Epithelial cell of proximal tubule (primary cell): Measurements from ENCODE around the gene FDXACB1. TPM values are rescaled to one million over a fixed set of nuclear protein-coding genes. Genes with fewer than 3 reads are reported as not detected.
A peak's percentile ranks its signal among the peaks of the same experiment; 100 is the strongest.

Experiments used
- DNase-seq: peaks from one replicate; pipeline ENCODE4 v3.0.0-alpha.2; 2011; ENCODE audit warnings: low read depth
- H3K4me3 ChIP-seq: 2 replicates; pipeline ENCODE4 v1.5.1; 2011; ENCODE audit warnings: low read depth, mild to moderate bottlenecking, low read length
- total RNA-seq: library from RNA; depleted of rRNA; stranded (reverse); fragments of >200 nt; gene quantifications from 2 replicates; pipeline ENCODE4 v1.2.3, GENCODE V29; 2015
- TF ChIP-seq, protein P1 (sequence below): conservative IDR thresholded peaks from 2 replicates; pipeline ENCODE4 v1.5.1; 2012; ENCODE audit warnings: low read depth, mild to moderate bottlenecking, low read length

Gene FDXACB1
- total RNA-seq, 1 donor from 2014 or later = 1.1 TPM

DNA sequence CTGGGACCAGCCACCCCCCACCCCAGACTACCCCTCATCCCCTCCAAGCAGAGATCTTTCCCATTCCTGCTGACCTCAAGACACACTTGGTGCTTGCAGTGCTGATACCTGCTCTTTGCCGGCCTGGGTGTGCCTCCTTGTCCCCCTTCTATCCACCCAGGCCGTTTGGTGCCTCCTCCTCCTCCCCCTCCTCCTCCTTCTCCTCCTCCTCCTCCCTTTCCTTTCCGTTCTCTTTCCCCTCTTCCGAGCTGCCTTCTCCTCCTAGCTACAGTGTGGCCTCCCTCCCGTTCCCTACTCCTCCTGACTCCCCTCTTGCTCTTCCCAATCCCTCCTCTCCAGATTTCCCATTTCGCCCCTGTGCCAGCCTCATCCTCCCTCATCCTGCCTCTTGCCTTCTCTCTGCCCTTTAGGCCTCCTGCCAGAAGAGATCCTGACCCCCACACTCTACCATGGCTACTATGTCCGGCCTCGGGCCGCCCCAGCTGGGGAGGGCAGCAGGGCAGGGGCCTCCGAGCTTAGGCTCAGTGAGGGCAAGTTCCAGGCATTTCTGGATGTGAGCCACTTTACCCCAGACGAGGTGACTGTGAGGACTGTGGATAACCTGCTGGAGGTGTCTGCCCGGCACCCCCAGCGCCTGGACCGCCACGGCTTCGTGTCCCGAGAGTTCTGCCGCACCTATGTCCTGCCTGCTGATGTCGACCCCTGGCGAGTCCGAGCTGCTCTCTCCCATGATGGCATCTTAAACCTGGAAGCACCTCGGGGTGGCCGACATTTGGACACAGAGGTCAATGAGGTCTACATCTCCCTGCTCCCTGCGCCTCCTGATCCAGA, 34.3 kb upstream of the FDXACB1 start:
- no peak for DNase-seq
- H3K4me3 ChIP-seq = peak overlapping the region; percentile 67
- TF ChIP-seq, protein P1, sequence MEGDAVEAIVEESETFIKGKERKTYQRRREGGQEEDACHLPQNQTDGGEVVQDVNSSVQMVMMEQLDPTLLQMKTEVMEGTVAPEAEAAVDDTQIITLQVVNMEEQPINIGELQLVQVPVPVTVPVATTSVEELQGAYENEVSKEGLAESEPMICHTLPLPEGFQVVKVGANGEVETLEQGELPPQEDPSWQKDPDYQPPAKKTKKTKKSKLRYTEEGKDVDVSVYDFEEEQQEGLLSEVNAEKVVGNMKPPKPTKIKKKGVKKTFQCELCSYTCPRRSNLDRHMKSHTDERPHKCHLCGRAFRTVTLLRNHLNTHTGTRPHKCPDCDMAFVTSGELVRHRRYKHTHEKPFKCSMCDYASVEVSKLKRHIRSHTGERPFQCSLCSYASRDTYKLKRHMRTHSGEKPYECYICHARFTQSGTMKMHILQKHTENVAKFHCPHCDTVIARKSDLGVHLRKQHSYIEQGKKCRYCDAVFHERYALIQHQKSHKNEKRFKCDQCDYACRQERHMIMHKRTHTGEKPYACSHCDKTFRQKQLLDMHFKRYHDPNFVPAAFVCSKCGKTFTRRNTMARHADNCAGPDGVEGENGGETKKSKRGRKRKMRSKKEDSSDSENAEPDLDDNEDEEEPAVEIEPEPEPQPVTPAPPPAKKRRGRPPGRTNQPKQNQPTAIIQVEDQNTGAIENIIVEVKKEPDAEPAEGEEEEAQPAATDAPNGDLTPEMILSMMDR = no peak

DNA sequence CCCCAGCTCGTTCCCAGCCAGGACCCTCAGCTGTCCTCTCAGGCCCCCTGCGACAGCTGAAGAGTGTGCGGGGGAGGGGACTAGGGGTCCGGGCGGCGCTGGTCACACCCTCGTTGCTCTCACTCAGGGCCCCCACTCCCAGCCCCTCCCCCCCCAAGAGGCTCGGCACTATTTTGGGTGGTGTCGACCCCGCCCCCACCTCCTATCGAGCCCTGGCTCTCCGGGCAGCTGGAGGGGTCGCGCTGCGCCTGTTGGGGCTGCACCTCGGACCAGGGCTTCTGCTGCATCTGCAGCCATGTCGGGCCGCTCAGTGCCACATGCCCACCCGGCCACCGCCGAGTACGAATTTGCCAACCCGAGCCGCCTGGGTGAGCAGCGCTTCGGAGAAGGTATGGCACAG, 33.6 kb upstream of the FDXACB1 start, which contains the start of gene HSPB2:
Gene HSPB2, plus strand, starts transcription at position 200 of the 400 bp plus-strand sequence. Its CDS starts 96 bp downstream, at position 296.
- TF ChIP-seq, protein P1 = no peak
- DNase-seq = no peak
- H3K4me3 ChIP-seq = peak within 1 kb of the TSS; percentile 67

DNA sequence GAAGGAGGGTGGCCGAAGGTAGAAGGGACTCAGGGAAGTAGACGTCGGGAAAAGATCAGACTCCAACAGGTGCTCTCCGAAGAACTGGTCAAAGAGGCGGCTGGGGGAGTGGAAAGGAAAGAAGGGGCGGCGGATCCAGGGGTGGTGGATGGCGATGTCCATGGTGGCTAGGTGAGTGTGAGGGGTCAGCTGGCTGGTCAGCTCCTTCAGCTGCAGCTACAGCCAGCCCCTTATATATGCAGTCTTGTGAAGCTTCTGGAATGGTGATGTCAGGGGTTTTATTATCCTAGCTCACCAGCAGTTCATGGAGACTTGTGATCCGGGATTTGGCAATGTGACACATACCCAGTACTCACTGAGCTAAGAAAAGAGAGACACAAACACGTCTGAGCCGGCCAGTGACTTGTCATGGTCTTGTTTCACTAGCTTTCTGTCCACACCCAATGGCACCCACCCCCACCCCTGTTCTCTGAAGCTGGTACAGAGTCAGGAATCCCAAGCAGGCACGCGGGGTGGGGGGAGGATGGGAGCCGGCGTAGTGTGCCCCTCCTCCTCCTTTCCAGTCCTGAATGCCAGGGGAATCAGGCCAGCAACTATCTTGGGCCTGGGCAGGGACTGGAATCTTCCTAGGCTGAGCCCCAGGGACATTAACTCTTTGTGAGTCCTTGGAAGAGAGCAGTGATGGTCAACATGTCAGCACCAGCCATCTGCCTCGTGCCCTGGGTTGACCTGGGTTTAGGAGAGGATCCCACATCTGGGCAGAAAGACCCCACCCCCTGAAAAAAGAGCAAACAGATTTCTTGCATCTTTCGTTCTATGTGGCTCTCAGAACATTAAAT, 32.8 kb upstream of the FDXACB1 start, which contains the start of gene CRYAB:
Gene CRYAB, minus strand, starts transcription at position 208 of the 839 bp plus-strand sequence. Its CDS starts 46 bp downstream, at position 162.
- peak within 1 kb of the TSS; percentile 67 for H3K4me3 ChIP-seq
- DNase-seq = peak; percentile 100
- TF ChIP-seq, protein P1 = no peak

DNA sequence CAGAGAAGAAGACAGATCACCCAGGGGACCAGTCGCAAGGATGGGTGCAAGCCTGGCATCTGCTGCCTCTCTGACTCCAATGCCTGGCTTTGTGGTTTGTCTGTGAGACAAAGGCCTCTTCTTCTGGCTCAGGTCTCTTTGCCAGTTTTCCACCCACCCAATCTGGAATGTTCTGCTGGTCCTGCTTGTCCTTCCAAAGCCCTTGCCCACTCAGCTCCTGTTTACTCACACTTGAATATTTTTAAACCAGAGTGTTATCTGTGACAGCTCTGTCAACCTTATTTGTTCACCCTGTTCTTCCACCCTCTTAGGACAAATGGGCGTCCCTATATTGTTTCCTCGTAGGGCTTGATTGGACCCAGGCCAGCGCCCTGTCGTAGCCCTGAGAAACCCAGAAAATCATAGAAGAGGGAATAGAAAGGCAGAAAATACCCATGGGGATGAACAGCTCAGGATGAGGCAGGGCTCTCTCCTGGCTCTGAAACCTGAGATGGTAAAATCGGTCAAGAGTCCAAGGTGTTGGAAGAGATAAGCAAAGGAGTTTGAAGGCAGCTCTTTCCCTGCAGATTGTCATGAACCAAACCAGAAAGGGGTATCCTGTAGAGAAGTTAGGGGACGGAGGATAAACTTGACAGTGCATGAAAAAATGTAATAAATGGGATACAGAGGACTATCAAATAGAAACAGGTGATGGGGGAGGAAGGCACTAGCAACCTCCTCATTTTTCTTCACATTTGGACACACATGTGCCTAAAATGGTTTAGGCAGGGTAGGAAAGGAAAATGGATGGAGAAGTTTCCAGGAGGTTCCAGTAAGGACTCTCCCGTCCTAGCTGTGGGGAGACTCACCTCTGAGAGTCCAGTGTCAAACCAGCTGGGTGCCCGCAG, 32.0 kb upstream of the FDXACB1 start:
- peak overlapping the region; percentile 67 for H3K4me3 ChIP-seq
- DNase-seq = no peak
- TF ChIP-seq, protein P1 = no peak

DNA sequence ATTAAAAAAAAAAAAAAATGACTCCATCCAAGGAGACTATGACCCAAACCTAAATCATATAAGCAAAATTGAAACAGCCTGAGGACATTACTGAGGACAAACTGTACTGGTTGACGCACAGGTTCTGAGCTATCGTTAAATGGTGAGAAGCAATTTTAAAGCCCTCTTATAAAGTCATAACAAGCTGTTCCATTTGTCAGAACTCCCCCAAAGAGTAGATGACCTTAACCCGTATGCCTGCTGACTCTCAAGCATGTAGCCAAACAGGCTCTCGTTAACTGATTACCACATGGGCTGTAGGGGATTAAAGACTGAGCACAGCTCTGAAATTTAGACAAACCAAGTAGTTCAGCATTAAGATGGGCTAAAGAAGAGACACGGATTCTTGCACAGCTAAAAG, 30.4 kb upstream of the FDXACB1 start:
- TF ChIP-seq, protein P1 = no peak
- no peak for DNase-seq
- H3K4me3 ChIP-seq = peak overlapping the region; percentile 67

DNA sequence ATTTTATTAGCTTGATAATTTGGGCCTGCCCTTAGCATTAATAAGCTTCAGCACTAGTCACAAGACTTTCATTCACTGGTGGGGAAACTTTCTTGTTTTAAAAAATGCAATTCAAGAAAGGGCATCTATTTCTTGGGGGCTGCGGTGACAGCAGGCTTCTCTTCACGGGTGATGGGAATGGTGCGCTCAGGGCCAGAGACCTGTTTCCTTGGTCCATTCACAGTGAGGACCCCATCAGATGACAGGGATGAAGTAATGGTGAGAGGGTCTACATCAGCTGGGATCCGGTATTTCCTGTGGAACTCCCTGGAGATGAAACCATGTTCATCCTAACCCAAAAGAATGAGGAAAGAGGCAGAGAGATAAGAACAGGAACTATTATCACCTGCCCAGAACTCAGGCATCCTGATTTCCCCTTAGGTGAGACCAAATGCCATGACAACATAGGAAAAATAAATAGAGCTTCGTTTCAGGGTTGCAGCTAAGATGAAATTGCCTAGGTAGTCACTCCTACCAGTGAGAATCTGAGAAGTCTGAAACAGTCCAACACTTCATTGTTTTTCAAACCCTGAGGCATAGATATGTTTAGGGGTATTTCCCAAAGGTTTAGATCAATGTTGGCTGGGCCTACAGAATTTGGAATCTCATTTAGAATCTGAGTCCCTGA, 29.8 kb upstream of the FDXACB1 start:
- DNase-seq = no peak
- H3K4me3 ChIP-seq = peak overlapping the region; percentile 67
- TF ChIP-seq, protein P1 = no peak
